NCI-H146 treated with DMSO at 0.1 percent for 48 hours (cell line): Measurements from ENCODE around the gene TMEM181.
"Not testable (repeated sequence)": the region's sequence is repeated elsewhere in the genome, so short reads cannot be mapped to it uniquely, and the experiment has no call there.

Source experiments
- DNase-seq: peaks from one replicate; lab custom pipeline; 2025; ENCODE audit not compliant: unreplicated experiment; lab: John Stamatoyannopoulos, UW

Gene TMEM181

DNA sequence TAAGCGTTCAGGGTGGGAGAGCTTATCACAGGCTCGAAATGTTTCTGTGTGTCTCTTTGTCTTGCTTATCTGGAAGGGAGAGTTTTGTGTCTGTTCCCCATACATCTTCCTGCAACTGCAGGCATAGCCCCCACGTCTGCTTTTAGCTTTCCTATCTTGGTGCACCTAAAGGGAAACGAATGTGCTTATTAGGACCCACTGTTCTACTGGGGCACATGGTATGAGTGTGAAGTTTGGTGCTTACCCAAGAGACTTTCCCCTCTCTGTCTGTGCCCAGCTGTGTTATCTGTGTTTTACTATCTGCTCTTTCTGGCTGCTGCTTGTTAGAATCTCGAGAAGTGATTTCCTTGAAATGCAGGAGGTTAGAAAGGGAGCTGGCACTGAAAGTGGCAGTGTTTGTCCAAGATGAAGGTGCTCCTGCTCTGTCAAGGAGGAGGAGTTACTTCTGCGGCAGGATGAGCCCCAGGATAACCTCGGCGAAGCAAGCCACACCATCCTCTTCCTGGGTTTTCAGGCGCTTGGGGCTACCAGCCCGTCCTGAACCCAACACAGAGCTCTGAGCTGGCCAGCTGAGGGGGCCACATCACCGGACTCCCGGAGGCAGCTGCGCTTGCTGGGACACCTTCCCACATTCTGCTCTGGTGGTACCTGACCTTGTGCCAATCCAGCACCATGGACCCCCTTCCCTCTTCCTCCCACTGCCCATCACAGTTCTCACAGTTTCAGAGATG is 61.2 kb downstream of the TMEM181 start:
- DNase-seq = no peak

GRCh38 chr6:158621694-158622544 is 62.0 kb downstream of the TMEM181 start:
- no peak for DNase-seq

GRCh38 chr6:158622545-158623190 is 62.8 kb downstream of the TMEM181 start:
- DNase-seq = no peak

DNA sequence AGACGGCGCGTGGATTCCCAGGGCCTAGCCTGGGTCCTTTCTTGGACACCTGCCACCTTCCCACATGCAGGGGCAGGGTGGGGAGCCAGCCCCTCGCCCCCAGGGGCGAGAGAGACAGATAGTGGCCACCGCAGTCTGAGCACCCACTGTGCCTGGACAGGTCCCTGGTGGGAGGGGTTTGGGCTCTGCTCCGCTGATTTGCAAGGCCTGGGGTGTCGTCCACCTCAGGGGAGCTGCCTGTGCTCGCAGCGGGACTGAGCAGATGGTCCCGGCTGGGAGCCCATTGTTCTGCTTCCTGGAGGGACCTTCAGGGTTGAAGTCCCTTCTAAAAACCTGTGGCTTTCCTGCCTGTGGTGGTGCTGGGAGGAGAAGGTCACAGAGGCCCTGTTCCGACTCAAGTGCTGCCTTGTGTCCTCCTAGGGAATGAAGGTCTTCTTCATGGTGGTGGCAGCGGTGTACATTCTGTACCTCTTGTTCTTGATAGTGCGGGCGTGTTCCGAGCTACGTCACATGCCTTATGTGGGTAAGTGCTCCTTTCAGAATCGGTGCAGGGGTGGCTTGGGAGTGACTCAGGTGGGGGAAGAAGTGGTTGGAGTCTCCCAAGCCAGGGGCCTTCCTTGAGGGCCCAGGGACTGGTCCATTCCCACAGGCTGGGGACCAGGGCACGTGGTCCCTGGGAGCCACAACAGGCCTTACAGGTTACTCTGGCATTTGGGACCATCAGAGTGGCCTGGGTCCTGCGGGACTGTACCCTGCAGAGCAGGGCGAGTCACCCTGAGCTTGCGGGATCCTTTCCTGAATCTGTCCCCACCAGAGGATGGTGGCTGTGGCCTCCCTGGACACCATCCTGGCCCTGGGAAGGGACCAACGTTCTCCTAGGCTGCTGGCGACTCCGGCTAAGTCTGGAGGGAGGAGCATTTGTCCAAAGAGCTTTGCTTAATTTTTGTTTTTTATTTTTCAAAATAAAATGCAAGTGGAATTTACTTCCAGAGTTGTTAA is 65.1 kb downstream of the TMEM181 start:
- DNase-seq = peak; percentile 41

DNA sequence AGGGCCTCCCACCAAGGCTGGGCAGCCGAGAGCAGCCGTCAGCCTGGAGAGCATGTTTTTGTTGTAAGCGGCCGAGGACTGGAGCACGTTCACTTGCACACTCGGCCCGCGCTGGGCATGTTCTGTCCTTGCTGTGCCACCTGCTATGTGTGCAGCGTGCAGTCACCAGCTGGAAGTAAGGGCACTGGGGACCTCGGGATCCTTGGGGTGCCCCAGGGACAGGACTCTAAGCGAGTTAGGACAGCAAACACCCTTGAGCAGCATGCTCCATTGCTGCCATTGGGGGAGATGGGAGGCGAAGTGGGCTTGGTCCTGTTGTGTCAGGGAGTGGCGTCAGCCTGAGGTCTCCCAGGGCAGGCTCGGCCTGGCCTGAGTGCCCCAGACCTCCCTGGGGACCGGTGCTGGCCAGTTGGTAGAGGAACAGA is 66.0 kb downstream of the TMEM181 start:
- no peak for DNase-seq

DNA sequence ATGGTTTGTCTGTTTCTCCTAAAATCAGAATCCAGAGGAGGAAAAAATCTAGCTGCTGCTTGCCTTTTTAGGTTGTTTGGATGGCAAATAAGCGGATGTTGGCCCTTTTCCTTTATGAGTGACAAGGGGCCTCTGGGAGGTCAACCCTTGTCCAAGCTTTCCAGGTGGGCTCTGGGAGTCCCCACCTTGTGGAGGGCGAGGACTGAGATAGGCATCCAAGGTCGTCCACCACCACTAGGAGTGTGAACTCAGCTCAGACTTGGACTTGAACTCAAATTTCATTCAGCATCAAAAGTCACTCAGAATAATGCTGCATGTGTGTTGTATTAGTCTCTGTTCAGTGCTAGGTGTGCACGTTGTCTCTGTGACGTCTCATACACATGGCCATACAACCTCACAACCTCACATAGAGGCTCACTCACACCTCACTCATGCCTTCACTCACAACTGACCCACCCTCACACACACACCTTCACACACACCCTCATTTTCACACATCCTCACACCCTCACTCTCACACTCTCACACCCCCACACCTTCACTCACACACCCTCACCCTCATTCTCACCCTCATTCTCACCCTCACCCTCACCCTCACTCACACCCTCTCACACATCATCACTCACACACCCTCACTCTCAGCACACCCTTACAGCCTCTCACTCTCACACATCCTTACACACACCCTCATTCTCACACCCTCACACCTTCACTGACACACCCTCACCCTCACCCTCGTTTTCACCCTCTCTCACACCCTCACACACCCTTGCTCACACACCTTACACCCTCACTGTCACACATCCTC is 66.7 kb downstream of the TMEM181 start:
- DNase-seq = no peak

- no peak for DNase-seq
Measured at GRCh38 chr6:158627168-158627939, 67.5 kb downstream of the TMEM181 start.

- DNase-seq = no peak
Measured at GRCh38 chr6:158627940-158628211, 68.0 kb downstream of the TMEM181 start.

DNA sequence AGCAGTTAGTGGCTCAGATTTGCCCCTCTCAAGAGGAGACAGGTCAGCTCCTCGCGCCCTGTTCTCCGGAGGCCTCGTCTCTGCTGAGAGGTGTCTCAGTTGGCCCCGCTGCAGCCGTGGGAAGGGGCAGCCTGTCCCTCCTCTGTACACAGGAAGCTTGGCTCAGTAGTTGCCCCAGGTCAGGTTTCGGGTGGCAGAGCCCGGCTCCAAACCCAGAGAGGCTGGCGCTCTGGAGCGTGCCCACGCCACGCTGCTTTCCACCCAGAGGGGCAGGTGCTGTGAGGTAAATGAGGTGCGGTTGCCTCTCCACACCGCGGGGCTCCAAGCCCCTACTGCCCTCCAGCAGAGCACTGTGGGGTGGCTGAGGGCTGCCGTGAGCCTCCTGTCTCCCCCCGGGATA is 68.7 kb downstream of the TMEM181 start:
- DNase-seq = no peak

GRCh38 chr6:158629367-158630221 is 69.7 kb downstream of the TMEM181 start:
- DNase-seq = no peak

GRCh38 chr6:158630938-158631616 is 71.2 kb downstream of the TMEM181 start:
- no peak for DNase-seq

GRCh38 chr6:158631678-158632537 is 72.0 kb downstream of the TMEM181 start:
- DNase-seq = no peak

DNA sequence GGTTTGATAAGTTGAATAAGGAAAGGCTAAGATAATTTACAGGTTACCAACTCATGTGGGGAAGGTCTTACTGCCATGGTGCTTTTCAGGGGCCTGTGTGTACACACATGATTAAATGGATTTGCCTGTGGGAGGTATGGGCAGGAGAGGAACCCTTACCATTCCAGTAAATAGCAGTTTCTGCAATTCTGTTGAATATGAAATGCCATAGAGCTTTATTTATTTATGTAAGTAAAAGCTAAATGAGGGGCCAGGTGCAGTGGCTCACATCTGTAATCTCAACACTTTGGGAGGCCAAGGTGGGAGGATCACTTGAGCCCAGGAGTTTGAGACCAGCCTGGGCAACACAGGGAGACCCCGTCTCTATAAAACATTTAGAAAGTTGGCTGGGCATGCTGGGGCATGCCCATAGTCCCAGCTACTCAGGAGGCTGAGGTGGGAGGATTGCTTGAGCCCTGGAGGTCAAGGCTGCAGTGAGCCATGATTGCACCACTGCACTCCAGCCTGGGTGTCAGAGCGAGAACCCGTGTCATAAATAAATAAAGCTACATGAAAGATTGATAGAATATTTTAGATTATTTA is 72.7 kb downstream of the TMEM181 start:
- DNase-seq = not testable (repeated sequence)

DNA sequence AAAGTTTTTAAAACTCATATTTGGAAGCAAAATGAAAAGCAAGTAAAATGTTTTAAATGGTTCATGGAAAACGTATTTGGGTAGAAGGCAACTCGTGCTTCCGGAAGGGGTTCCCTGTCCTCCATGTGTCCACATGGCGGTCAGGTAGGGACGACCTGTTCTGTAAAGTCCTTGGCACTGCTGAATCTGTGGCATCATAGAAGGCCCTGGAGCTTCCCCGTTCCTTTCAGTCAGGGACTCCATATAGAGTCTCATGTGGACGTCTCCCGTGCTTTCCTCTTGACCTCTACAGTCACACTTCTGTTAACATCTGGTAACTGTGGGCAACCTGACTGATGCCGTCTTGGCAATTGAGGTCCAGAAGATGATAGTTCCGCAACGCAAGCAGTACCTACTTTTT is 73.2 kb downstream of the TMEM181 start:
- no peak for DNase-seq

DNA sequence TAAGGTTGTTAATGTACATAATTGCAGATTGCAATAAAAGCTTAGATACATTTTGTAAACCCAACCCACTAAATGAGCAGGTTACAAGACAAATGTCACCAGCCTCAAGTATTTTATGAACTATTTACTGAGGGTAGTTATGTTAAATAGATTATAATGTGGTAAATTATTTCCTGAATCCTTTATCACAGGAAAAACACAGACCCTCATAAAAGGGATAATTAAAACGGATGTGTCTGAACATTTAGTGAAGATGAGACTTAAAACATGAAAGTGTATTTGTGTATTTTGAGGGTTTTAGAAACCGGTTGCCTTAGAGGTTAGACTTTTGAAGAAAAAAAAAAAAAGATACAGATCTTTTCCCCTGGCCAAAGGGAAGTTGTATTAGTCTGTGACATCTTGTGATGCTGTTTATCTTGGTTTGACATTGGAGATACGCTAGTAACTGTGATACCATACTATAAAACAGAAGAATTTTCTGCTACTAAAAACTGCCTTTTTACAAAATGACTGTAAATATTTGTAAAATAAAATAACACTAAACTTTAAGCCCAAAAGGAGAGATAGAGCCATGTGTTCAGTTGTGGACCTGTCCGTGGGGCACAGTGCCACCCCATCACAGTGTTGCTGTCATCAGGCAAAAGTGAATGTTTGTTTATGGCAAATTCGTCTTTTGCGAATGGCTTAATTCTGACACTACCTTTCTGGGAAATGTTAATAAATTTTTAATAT is 75.0 kb downstream of the TMEM181 start:
- no peak for DNase-seq
